Effector memory CD8-positive, alpha-beta T cell (primary cell): ENCODE data around the gene HUS1.
"Not testable (repeated sequence)": the region's sequence is repeated elsewhere in the genome, so short reads cannot be mapped to it uniquely, and the experiment has no call there.

ENCODE experiments used
- ATAC-seq: fragments of 150-1000 bp; cut with Tn5 transposase; replicated peaks from 2 replicates; pipeline ENCODE4 v1.10.0; 2021; ENCODE audit warnings: mild to moderate bottlenecking, moderate library complexity
- DNase-seq, 3 experiments: peaks; one replicate each; pipeline ENCODE4 v3.0.0; 2021
- H3K27ac Mint-ChIP-seq, 2 donors: one replicate each; pipeline ENCODE4 v1.8.0; 2022; ENCODE audit warnings: mild to moderate bottlenecking in 2 of 2, mixed read lengths in 2 of 2, moderate library complexity in 2 of 2
- H3K27me3 Mint-ChIP-seq, 2 donors: one replicate each; pipeline ENCODE4 v1.8.0; 2022; ENCODE audit warnings: mixed read lengths in 2 of 2
- H3K36me3 Mint-ChIP-seq: one replicate; pipeline ENCODE4 v1.8.0; 2022; ENCODE audit warnings: mild to moderate bottlenecking, moderate library complexity, mixed read lengths; ENCODE audit not compliant: insufficient read depth
- H3K4me1 Mint-ChIP-seq, 2 donors: one replicate each; pipeline ENCODE4 v1.8.0; 2022; ENCODE audit warnings: low read depth in 2 of 2, mixed read lengths in 2 of 2
- H3K4me3 Mint-ChIP-seq, 2 donors: one replicate each; pipeline ENCODE4 v1.8.0; 2022; ENCODE audit warnings: mild to moderate bottlenecking in 2 of 2, mixed read lengths in 2 of 2, moderate library complexity in 2 of 2
- H3K9me3 Mint-ChIP-seq, 2 donors: one replicate each; pipeline ENCODE4 v1.8.0; 2022; ENCODE audit warnings: mixed read lengths in 2 of 2

Gene HUS1

GRCh38 chr7:47916514-47916913, 62.9 kb downstream of the HUS1 start:
- not testable (repeated sequence) for H3K27ac Mint-ChIP-seq, ATAC-seq, H3K9me3 Mint-ChIP-seq, H3K4me3 Mint-ChIP-seq, DNase-seq, H3K4me1 Mint-ChIP-seq, H3K36me3 Mint-ChIP-seq
- peaks cover 14 to 44% of the 10 kb centered on the region in 2 donors for H3K27me3 Mint-ChIP-seq

DNA sequence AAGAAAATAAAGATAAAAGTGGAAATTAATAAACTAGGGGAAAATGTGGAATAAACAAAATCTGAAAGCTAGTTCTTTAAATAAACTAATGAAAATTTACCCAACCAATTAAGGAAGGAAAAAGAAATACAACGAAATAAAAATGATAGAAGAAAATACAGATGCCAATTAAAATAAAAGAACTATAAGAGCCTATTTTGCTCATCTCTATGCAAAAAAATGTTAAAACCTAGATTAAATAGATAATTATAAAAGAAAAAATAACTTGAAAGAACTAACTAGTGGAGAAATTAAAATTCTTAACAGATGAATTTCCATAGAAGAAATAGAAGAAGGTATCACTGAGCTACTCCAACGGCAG, 63.8 kb downstream of the HUS1 start:
- H3K36me3 Mint-ChIP-seq = no peaks in the 10 kb centered on the region
- H3K4me1 Mint-ChIP-seq = no peaks in the 10 kb centered on the region
- H3K4me3 Mint-ChIP-seq = no peak overlapping the region
- H3K9me3 Mint-ChIP-seq = no peaks in the 10 kb centered on the region
- DNase-seq = no peak
- ATAC-seq = no peak
- H3K27me3 Mint-ChIP-seq = peaks cover 15 to 47% of the 10 kb centered on the region in 2 donors
- no peak overlapping the region for H3K27ac Mint-ChIP-seq

- ATAC-seq (no peak), DNase-seq (no peak)
- no peak overlapping the region for H3K27ac Mint-ChIP-seq
- H3K4me1 Mint-ChIP-seq = no peaks in the 10 kb centered on the region
- H3K4me3 Mint-ChIP-seq = no peak overlapping the region
- no peaks in the 10 kb centered on the region for H3K9me3 Mint-ChIP-seq
- H3K27me3 Mint-ChIP-seq = peaks cover 15 to 47% of the 10 kb centered on the region in 2 donors
- no peaks in the 10 kb centered on the region for H3K36me3 Mint-ChIP-seq
Measured at GRCh38 chr7:47914717-47915615, 64.4 kb downstream of the HUS1 start.
